MM.1S (cell line): ENCODE measurements around the gene DEPDC5.

Experiments
- EZH2 ChIP-seq: fragments of 300-600 bp; sonication (generic); optimal IDR thresholded peaks from 2 replicates; pipeline ENCODE3; 2017; ENCODE audit warnings: low read depth, mild to moderate bottlenecking, antibody characterized with exemption, low read length, mixed read lengths
- TF ChIP-seq, protein P1 (sequence below): fragments of 300-600 bp; sonication (generic); IDR thresholded peaks from 2 replicates; pipeline ENCODE4 v1.5.1; 2016; ENCODE audit warnings: antibody characterized with exemption, low read length, mixed read lengths

DNA sequence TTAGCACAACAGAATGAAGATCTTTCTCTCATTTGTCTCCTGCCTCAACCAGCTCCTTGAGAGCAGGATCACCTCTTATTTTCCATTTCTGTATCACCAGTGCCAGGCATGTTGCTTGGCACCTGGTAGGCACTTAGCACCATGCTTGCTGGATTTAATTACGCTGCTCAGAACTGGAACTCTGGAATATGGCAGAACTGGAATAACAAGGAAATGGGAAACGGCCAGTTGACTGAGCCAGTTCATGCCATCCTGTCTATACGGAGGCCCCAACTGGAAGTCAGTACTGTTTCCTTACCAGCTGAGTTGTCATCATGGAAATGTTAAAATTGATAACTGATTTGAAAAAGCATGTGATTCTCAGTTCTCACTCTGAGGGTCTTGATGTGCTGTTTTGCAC is 121.0 kb downstream of the DEPDC5 start:
- TF ChIP-seq, protein P1, sequence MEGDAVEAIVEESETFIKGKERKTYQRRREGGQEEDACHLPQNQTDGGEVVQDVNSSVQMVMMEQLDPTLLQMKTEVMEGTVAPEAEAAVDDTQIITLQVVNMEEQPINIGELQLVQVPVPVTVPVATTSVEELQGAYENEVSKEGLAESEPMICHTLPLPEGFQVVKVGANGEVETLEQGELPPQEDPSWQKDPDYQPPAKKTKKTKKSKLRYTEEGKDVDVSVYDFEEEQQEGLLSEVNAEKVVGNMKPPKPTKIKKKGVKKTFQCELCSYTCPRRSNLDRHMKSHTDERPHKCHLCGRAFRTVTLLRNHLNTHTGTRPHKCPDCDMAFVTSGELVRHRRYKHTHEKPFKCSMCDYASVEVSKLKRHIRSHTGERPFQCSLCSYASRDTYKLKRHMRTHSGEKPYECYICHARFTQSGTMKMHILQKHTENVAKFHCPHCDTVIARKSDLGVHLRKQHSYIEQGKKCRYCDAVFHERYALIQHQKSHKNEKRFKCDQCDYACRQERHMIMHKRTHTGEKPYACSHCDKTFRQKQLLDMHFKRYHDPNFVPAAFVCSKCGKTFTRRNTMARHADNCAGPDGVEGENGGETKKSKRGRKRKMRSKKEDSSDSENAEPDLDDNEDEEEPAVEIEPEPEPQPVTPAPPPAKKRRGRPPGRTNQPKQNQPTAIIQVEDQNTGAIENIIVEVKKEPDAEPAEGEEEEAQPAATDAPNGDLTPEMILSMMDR: no peak
- TF ChIP-seq EZH2: no peak
